DND-41 (cell line): ENCODE data around the gene CLSTN3.
"Not testable (repeated sequence)": the region's sequence is repeated elsewhere in the genome, so short reads cannot be mapped to it uniquely, and the experiment has no call there.

Experiments used
- ATAC-seq: fragments of 200-7000 bp; cut with Tn5 transposase; 3 replicates; pipeline ENCODE4 v1.9.1; 2021; ENCODE audit warnings: low read depth; ENCODE audit not compliant: insufficient read depth
- DNase-seq: peaks from one replicate; pipeline ENCODE4 v3.0.0-alpha.2; 2020
- H2AFZ ChIP-seq: 2 replicates; pipeline ENCODE4 v1.6.0; 2012; ENCODE audit warnings: low read depth, low read length
- H3K27ac ChIP-seq: 2 replicates; pipeline ENCODE4 v1.5.1; 2012; ENCODE audit warnings: low read length, inconsistent platforms
- H3K27me3 ChIP-seq: fragments of 200-600 bp; sonication (generic); 2 replicates; pipeline ENCODE4 v1.6.0; 2012; ENCODE audit warnings: low read length, mild to moderate bottlenecking, inconsistent platforms; ENCODE audit not compliant: insufficient read depth, poor library complexity
- H3K36me3 ChIP-seq: 2 replicates; pipeline ENCODE4 v1.5.1; 2012; ENCODE audit warnings: low read length, inconsistent platforms; ENCODE audit not compliant: insufficient read depth
- H3K4me1 ChIP-seq: 2 replicates; pipeline ENCODE4 v1.5.1; 2012; ENCODE audit warnings: mild to moderate bottlenecking, low read length; ENCODE audit not compliant: insufficient read depth
- H3K4me2 ChIP-seq: 2 replicates; pipeline ENCODE4 v1.6.0; 2012; ENCODE audit warnings: mild to moderate bottlenecking, moderate library complexity, low read length, inconsistent platforms; ENCODE audit not compliant: insufficient read depth
- H3K4me3 ChIP-seq, 2 experiments: fragments of 200-600 bp in 1 of 2; shearing (Covaris generic) in 1 of 2; 2 replicates each; pipeline ENCODE4 v1.5.1; 2012 to 2016; ENCODE audit warnings: inconsistent platforms in 2 of 2, low read length in 2 of 2, mild to moderate bottlenecking in 2 of 2, low read depth in 1 of 2, moderate library complexity in 1 of 2
- H3K79me2 ChIP-seq: 2 replicates; pipeline ENCODE4 v1.6.0; 2012; ENCODE audit warnings: low read length, inconsistent platforms; ENCODE audit not compliant: insufficient read depth
- H3K9ac ChIP-seq: 2 replicates; pipeline ENCODE4 v1.6.0; 2012; ENCODE audit warnings: low read depth, mild to moderate bottlenecking, inconsistent platforms, low read length, moderate library complexity
- H3K9me3 ChIP-seq: 2 replicates; pipeline ENCODE4 v1.5.1; 2012; ENCODE audit warnings: low read length, moderate library complexity, mild to moderate bottlenecking, inconsistent platforms; ENCODE audit not compliant: insufficient read depth, severe bottlenecking
- H4K20me1 ChIP-seq: 2 replicates; pipeline ENCODE4 v1.6.0; 2012; ENCODE audit warnings: low read length; ENCODE audit not compliant: insufficient read depth
- EZH2 ChIP-seq: IDR thresholded peaks from 3 replicates; pipeline ENCODE4 v1.6.1; 2012; ENCODE audit warnings: borderline replicate concordance, low read depth, mild to moderate bottlenecking, moderate library complexity, low read length, inconsistent platforms; ENCODE audit not compliant: severe bottlenecking
- TF ChIP-seq, protein P1 (sequence below): IDR thresholded peaks from 2 replicates; pipeline ENCODE4 v1.5.1; 2012; ENCODE audit warnings: borderline replicate concordance, low read length, moderate library complexity, mild to moderate bottlenecking; ENCODE audit not compliant: poor library complexity, severe bottlenecking; ENCODE audit errors: extremely low read depth

CLSTN3 gene

DNA sequence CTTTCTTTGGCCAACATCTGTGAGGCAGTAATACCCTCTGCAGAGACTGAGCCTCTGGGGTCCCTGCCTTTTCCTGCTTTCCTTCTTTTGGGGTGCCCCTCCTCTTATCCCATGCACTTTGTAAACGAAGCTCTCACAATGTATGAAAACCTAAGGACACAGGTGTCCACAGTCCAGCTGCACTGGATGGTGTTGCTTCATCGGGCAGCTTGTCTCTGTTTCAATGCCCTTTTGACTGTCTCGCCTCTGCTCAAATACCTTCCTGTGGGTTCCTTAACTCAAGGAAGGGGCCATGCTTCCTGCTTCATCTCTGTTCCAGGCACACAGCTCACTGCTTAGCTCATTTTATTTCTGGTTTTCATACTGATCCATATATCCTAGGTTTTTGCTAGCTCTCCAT is 27.6 kb upstream of the CLSTN3 start:
- Histone ChIP-seq H3K27ac (no peak overlapping the region), H3K27me3 (no peaks in the 10 kb centered on the region), H3K36me3 (peaks cover 10% of the 10 kb centered on the region), H3K79me2 (no peaks in the 10 kb centered on the region), H3K4me1 (peaks cover under 1% of the 10 kb centered on the region), H4K20me1 (no peaks in the 10 kb centered on the region), H3K4me2 (no peak overlapping the region), H3K9ac (no peak overlapping the region), H2AFZ (no peak overlapping the region), H3K9me3 (peaks cover 6% of the 10 kb centered on the region), H3K4me3 (no peak overlapping the region)
- DNase-seq (no peak), ATAC-seq (no peak)
- no peak for TF ChIP-seq EZH2
- TF ChIP-seq, protein P1, sequence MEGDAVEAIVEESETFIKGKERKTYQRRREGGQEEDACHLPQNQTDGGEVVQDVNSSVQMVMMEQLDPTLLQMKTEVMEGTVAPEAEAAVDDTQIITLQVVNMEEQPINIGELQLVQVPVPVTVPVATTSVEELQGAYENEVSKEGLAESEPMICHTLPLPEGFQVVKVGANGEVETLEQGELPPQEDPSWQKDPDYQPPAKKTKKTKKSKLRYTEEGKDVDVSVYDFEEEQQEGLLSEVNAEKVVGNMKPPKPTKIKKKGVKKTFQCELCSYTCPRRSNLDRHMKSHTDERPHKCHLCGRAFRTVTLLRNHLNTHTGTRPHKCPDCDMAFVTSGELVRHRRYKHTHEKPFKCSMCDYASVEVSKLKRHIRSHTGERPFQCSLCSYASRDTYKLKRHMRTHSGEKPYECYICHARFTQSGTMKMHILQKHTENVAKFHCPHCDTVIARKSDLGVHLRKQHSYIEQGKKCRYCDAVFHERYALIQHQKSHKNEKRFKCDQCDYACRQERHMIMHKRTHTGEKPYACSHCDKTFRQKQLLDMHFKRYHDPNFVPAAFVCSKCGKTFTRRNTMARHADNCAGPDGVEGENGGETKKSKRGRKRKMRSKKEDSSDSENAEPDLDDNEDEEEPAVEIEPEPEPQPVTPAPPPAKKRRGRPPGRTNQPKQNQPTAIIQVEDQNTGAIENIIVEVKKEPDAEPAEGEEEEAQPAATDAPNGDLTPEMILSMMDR: no peak

DNA sequence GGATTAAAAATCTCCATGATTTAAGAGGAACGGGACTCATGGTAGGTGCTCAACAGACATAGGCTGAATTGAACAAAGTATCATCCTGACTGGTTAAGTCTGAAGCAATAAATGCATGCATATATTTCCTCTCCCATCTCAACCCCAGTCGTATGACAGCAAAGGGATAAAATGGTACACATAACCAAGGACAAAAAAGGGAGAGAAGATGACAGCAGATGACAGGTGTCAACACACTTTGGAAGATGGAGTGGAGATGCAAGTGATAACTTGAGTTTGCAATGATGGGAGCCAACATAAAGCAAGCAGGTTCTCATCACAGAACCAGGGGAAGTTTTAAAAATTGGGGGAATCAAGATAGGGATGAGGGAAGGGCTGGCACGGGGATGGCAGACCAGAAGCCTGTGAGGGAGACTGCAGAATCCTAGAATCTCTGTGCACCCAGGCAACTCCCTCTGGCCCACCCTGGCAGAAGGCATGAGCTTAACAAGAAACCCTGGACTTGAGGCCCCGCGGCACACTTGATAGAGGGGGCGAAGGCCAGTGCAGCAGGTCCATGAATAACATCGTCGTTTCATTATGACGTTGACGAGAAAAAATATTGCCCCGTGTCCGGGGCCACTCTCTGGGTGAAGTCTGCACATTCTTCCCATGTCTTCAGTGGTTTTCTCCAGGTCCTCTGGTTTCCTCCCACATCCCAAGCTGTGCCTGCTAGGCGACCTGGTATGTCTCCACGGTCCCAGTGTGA is 26.2 kb upstream of the CLSTN3 start:
- peaks cover 3% of the 10 kb centered on the region for H3K79me2 ChIP-seq
- ATAC-seq: no peak

DNA sequence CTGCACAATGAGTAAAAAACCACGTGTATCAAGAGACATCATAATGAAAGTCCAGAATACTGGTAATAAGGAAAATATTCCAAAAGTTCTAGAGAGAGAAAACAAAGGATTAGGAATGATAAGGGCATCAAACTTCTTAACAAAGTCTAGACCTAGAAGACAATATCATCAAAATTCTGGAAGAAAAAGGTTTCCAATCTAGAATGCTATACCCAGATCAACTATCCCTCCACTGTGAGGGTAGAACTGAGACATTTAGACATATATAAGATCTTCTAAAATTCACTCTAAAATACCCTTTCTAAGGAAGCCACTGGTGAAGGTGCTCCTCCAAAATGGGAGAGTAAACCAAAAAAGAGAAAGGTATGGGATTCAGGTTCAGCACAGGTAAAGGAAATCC is 24.1 kb upstream of the CLSTN3 start:
- Histone ChIP-seq H3K36me3 (peaks cover 3% of the 10 kb centered on the region), H3K27me3 (no peaks in the 10 kb centered on the region), H3K4me3 (no peak overlapping the region), H2AFZ (no peak overlapping the region), H4K20me1 (no peaks in the 10 kb centered on the region), H3K27ac (no peak overlapping the region), H3K4me1 (peaks cover 18% of the 10 kb centered on the region), H3K79me2 (peaks cover 3% of the 10 kb centered on the region), H3K9me3 (peaks cover 6% of the 10 kb centered on the region), H3K9ac (no peak overlapping the region), H3K4me2 (no peak overlapping the region)
- no peak for TF ChIP-seq EZH2
- TF ChIP-seq, protein P1: no peak
- ATAC-seq (no peak), DNase-seq (no peak)

More for the DNA sequence above, 26.2 kb upstream of the CLSTN3 start:
- no peak overlapping the region for H3K27ac ChIP-seq
- DNase-seq: no peak
- H3K4me3 ChIP-seq: no peak overlapping the region
- peaks cover 6% of the 10 kb centered on the region for H3K9me3 ChIP-seq
- H4K20me1 ChIP-seq: no peaks in the 10 kb centered on the region
- no peak overlapping the region for H2AFZ ChIP-seq
- H3K4me1 ChIP-seq: peaks cover 13% of the 10 kb centered on the region
- H3K27me3 ChIP-seq: no peaks in the 10 kb centered on the region
- no peak overlapping the region for H3K4me2 ChIP-seq
- TF ChIP-seq EZH2: no peak
- TF ChIP-seq, protein P1: no peak
- peaks cover 10% of the 10 kb centered on the region for H3K36me3 ChIP-seq
- no peak overlapping the region for H3K9ac ChIP-seq

DNA sequence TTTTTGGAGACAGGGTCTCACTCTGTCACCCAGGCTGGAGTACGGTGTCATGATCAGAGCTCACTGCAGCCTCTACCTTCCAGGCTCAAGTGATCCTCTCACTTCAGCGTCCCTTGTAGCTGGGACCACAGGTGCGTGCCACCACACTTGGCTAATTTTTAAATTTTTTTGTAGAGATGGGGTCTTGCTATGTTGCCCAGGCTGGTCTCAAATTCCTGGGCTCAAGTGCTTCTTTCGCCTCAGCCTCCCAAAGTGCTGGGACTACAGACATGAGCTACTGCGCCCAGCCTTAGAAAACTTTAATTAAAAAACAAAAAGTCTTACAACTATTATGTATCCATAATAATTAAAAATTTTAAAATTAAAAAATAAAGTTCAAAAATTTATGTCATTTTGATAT is 23.0 kb upstream of the CLSTN3 start:
- not testable (repeated sequence) for H3K27ac ChIP-seq, DNase-seq, H3K9ac ChIP-seq, ATAC-seq, H3K79me2 ChIP-seq, H3K4me2 ChIP-seq, H3K4me3 ChIP-seq, H3K27me3 ChIP-seq, H3K9me3 ChIP-seq, H2AFZ ChIP-seq, H4K20me1 ChIP-seq, H3K36me3 ChIP-seq
- H3K4me1 ChIP-seq: peaks cover 18% of the 10 kb centered on the region
